DOHH2 (cell line): ENCODE results near the gene SLC15A1.

ENCODE experiments used
- H3F3A ChIP-seq: fragments of 200-600 bp; sonication (generic), shearing (Covaris generic); 2 replicates; pipeline ENCODE4 v1.6.0; 2016; ENCODE audit warnings: antibody characterized with exemption, mild to moderate bottlenecking; ENCODE audit not compliant: control insufficient read depth, insufficient read depth
- H3K27ac ChIP-seq: fragments of 200-600 bp; sonication (generic); 2 replicates; pipeline ENCODE4 v1.5.1; 2014; ENCODE audit warnings: low read depth, mild to moderate bottlenecking, low read length, moderate library complexity
- H3K27me3 ChIP-seq: fragments of 200-600 bp; sonication (generic); 2 replicates; pipeline ENCODE4 v1.6.1; 2014; ENCODE audit warnings: mild to moderate bottlenecking, low read length, mixed read lengths; ENCODE audit not compliant: control insufficient read depth
- H3K36me3 ChIP-seq: fragments of 200-600 bp; sonication (generic); 2 replicates; pipeline ENCODE4 v1.6.1; 2014; ENCODE audit warnings: mild to moderate bottlenecking, low read length, moderate library complexity, mixed read lengths; ENCODE audit not compliant: control insufficient read depth
- H3K4me1 ChIP-seq: fragments of 200-600 bp; sonication (generic); 2 replicates; pipeline ENCODE4 v1.6.1; 2014; ENCODE audit warnings: mild to moderate bottlenecking, low read length, mixed read lengths; ENCODE audit not compliant: control insufficient read depth
- H3K4me2 ChIP-seq: fragments of 200-600 bp; sonication (generic); 2 replicates; pipeline ENCODE4 v1.6.0; 2014; ENCODE audit warnings: mild to moderate bottlenecking, low read length, moderate library complexity
- H3K4me3 ChIP-seq: fragments of 200-600 bp; sonication (generic); 2 replicates; pipeline ENCODE4 v1.5.1; 2014; ENCODE audit warnings: mild to moderate bottlenecking, low read length, mixed read lengths
- H3K79me2 ChIP-seq: fragments of 200-600 bp; sonication (generic); 2 replicates; pipeline ENCODE4 v1.6.1; 2014; ENCODE audit warnings: mild to moderate bottlenecking, low read length, mixed read lengths; ENCODE audit not compliant: control insufficient read depth
- H3K9me2 ChIP-seq: fragments of 200-600 bp; sonication (generic); replicated peaks from 2 replicates; pipeline ENCODE4 v1.6.1; 2014; ENCODE audit warnings: mild to moderate bottlenecking, low read length, mixed read lengths; ENCODE audit not compliant: control insufficient read depth
- H3K9me3 ChIP-seq: fragments of 200-600 bp; sonication (generic); 2 replicates; pipeline ENCODE4 v1.6.1; 2014; ENCODE audit warnings: antibody characterized with exemption, low read length, mixed read lengths; ENCODE audit not compliant: control insufficient read depth, insufficient read depth
- H4K20me1 ChIP-seq: fragments of 200-600 bp; sonication (generic); 2 replicates; pipeline ENCODE4 v1.6.0; 2014; ENCODE audit warnings: low read depth, mild to moderate bottlenecking, antibody characterized with exemption, low read length, moderate library complexity; ENCODE audit not compliant: control insufficient read depth, insufficient read depth
- CTCF ChIP-seq: fragments of 200-600 bp; sonication (generic); IDR thresholded peaks from one replicate; pipeline ENCODE4 v1.5.1; 2014; ENCODE audit warnings: antibody characterized with exemption, mild to moderate bottlenecking, low read depth, low read length; ENCODE audit not compliant: poor library complexity, severe bottlenecking
- EZH2phosphoT487 ChIP-seq: fragments of 200-600 bp; sonication (generic); IDR thresholded peaks from 2 replicates; pipeline ENCODE4 v1.6.1; 2017; ENCODE audit warnings: borderline replicate concordance, mild to moderate bottlenecking, antibody characterized with exemption, low read length, moderate library complexity, mixed read lengths

The SLC15A1 gene

DNA sequence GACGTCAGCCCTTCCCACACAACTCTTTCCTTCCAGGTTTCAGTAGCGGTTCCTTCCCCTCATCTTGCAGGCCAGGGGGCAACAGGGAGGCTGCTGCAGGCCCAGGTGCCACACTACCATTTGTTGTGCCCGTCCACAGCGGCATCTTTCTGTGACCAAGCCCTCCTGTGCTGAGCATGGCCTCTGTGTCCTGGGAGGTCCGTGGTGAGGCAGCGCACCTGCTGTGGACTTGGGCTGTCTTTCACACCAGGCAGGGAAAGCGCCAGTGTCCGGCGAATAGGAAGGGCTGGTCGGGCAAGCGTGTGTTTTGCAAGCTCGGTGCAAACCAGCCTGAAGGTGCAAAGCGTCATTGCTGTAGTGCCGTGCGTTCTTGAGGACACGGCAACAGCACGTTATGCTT lies 21.4 kb downstream of the SLC15A1 start:
- no peaks in the 10 kb centered on the region for H4K20me1 ChIP-seq
- TF ChIP-seq CTCF (no peak), EZH2phosphoT487 (no peak)
- no peaks in the 10 kb centered on the region for H3K27me3 ChIP-seq
- H3K4me3 ChIP-seq = no peak overlapping the region
- no peaks in the 10 kb centered on the region for H3F3A ChIP-seq
- H3K36me3 ChIP-seq = no peaks in the 10 kb centered on the region
- H3K4me2 ChIP-seq = no peak overlapping the region
- no peaks in the 10 kb centered on the region for H3K9me3 ChIP-seq
- H3K4me1 ChIP-seq = no peaks in the 10 kb centered on the region
- no peaks in the 10 kb centered on the region for H3K9me2 ChIP-seq
- no peak overlapping the region for H3K27ac ChIP-seq
- no peaks in the 10 kb centered on the region for H3K79me2 ChIP-seq

- Histone ChIP-seq H3F3A (no peaks in the 10 kb centered on the region), H3K9me3 (no peaks in the 10 kb centered on the region), H3K27ac (no peak overlapping the region), H3K4me1 (no peaks in the 10 kb centered on the region), H3K4me3 (no peak overlapping the region), H3K27me3 (no peaks in the 10 kb centered on the region), H3K36me3 (no peaks in the 10 kb centered on the region), H3K79me2 (no peaks in the 10 kb centered on the region), H3K4me2 (no peak overlapping the region), H3K9me2 (no peaks in the 10 kb centered on the region), H4K20me1 (no peaks in the 10 kb centered on the region)
- no peak for TF ChIP-seq CTCF
Observed at GRCh38 chr13:98730441-98730840, 22.0 kb downstream of the SLC15A1 start.

DNA sequence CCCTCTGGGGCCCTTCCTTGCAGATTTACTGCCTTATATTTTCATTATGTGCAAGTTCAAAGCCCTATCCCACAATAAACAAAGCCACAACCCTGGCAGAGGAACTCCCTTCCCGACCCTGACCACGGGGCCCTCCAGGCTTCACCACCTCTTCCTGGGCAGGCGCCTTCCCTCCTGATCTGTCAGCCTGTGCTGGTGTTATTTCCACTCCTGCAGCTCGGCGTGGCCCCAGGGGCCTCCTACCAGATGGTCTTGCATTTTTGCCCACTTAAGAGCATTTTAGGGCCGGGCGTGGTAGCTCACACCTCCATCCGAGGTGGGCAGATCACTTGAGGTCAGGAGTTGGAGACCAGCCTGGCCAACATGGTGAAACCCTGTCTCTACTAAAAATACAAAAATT lies 22.8 kb downstream of the SLC15A1 start:
- Histone ChIP-seq H3F3A (no peaks in the 10 kb centered on the region), H3K27me3 (no peaks in the 10 kb centered on the region), H3K9me2 (no peaks in the 10 kb centered on the region), H3K4me2 (no peak overlapping the region), H3K27ac (no peak overlapping the region), H3K36me3 (no peaks in the 10 kb centered on the region), H3K79me2 (no peaks in the 10 kb centered on the region), H3K4me1 (no peaks in the 10 kb centered on the region), H4K20me1 (no peaks in the 10 kb centered on the region), H3K9me3 (no peaks in the 10 kb centered on the region), H3K4me3 (no peak overlapping the region)
- TF ChIP-seq EZH2phosphoT487 (no peak), CTCF (no peak)

DNA sequence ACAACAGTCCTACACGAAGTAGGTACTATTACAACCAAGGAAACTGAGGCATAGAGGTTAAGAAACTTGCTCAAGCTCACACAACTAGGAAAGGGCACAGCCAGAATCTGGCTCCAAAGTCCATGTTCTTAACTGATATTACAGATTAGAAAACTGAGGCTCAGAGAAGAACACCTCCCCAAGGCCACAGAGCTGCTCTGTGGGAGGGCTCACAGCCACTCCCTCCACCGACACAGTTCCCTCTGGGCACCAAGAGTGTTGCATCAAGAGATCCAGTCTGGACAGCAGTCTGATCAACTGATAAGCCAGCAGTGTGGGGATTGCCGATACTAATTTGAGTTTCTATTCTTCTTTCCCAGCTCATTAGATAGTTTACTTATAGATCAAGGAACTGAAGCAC lies 29.5 kb downstream of the SLC15A1 start:
- no peaks in the 10 kb centered on the region for H3K9me3 ChIP-seq
- no peaks in the 10 kb centered on the region for H3F3A ChIP-seq
- no peaks in the 10 kb centered on the region for H3K79me2 ChIP-seq
- H3K4me1 ChIP-seq = no peaks in the 10 kb centered on the region
- no peaks in the 10 kb centered on the region for H3K36me3 ChIP-seq
- no peaks in the 10 kb centered on the region for H3K27me3 ChIP-seq
- no peak for TF ChIP-seq EZH2phosphoT487
- no peak for TF ChIP-seq CTCF
- no peak overlapping the region for H3K4me3 ChIP-seq
- H4K20me1 ChIP-seq = no peaks in the 10 kb centered on the region
- H3K27ac ChIP-seq = no peak overlapping the region
- H3K4me2 ChIP-seq = no peak overlapping the region
- no peaks in the 10 kb centered on the region for H3K9me2 ChIP-seq
